Measurements from ENCODE around the gene XPO1.

The XPO1 gene

GRCh38 chr2:61438670-61439069 lies 99.5 kb downstream of the XPO1 start:
- TF ChIP-seq GATA1 (IDR thresholded peaks at IDR 0.05; ENCODE audit: low read depth, low read length), result no peak
- no peak for TF ChIP-seq POLR2A (IDR thresholded peaks at IDR 0.05; ENCODE audit: low read length)
- DNase-seq, result no peak

DNA sequence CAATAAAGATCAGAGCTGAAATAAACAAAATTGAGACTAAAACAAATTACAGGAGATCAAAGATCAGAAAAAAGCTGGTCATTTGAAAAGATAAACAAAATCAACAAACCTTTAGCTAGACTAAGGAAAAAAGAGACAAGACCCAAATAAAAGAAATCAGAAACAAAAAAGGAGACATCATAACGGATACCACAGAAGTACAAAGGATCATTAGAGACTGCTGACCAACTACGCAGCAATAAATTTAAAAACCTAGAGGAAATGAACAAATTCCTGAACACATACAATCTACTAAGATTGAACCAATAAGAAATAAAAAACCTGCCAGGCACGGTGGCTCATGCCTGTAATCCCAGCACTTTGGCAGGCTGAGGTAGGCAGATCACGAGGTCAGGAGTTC lies 101.0 kb downstream of the XPO1 start:
- TF ChIP-seq GATA1 (IDR thresholded peaks at IDR 0.05; ENCODE audit: low read depth, low read length) (no peak), POLR2A (IDR thresholded peaks at IDR 0.05; ENCODE audit: low read length) (no peak)
- no peak for DNase-seq

- TF ChIP-seq POLR2A (IDR thresholded peaks at IDR 0.05; ENCODE audit: low read length) (no peak), GATA1 (IDR thresholded peaks at IDR 0.05; ENCODE audit: low read depth, low read length) (no peak)
- no peak for DNase-seq
Measured at GRCh38 chr2:61436092-61436491, 102.1 kb downstream of the XPO1 start.

GRCh38 chr2:61435291-61435690 lies 102.9 kb downstream of the XPO1 start:
- TF ChIP-seq POLR2A (IDR thresholded peaks at IDR 0.05; ENCODE audit: low read length) (no peak), GATA1 (IDR thresholded peaks at IDR 0.05; ENCODE audit: low read depth, low read length) (no peak)
- DNase-seq, result no peak

DNA sequence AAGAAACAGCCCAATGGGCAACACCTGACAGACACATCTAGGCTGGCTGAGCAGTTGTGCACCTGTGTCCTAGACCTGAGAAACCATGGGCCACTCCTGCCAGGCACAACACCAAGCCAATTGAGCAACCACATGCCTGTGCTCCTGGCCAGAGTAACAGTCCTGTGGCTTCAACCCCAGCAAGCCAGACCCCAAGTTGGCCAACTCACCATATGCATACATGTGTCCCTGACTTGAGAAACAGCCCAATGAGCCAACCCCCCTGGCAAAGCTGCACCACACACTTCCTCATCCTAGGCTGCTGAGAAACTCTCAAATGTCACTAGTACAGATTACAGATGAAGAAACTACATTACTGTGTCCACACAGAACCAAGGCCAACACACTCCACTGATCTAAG lies 103.8 kb downstream of the XPO1 start:
- no peak for TF ChIP-seq GATA1 (IDR thresholded peaks at IDR 0.05; ENCODE audit: low read depth, low read length)
- TF ChIP-seq POLR2A (IDR thresholded peaks at IDR 0.05; ENCODE audit: low read length), result no peak

GRCh38 chr2:61433606-61434005 lies 104.5 kb downstream of the XPO1 start:
- TF ChIP-seq POLR2A (IDR thresholded peaks at IDR 0.05; ENCODE audit: low read length) (no peak), GATA1 (IDR thresholded peaks at IDR 0.05; ENCODE audit: low read depth, low read length) (no peak)
- DNase-seq, result no peak

More for the DNA sequence above, 103.8 kb downstream of the XPO1 start:
- no peak for DNase-seq

DNA sequence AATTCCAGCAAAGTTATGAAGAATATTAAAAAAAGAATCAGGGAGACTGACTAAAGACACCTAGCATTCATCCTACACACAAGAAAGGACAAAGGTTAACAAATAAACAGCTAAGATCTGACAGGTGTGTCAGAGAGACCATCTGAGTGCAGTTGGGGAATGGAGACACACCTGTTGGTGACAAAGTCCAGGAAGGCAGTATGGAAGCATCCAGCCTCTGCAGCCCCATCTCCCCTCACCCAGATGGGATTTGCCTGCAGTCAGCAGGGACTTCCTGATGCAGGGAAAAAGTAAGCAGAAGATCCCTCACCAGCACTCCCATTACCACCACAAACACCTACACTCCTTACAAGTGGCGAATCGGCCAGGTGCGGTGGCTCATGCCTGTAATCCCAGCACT lies 105.2 kb downstream of the XPO1 start:
- no peak for DNase-seq

DNA sequence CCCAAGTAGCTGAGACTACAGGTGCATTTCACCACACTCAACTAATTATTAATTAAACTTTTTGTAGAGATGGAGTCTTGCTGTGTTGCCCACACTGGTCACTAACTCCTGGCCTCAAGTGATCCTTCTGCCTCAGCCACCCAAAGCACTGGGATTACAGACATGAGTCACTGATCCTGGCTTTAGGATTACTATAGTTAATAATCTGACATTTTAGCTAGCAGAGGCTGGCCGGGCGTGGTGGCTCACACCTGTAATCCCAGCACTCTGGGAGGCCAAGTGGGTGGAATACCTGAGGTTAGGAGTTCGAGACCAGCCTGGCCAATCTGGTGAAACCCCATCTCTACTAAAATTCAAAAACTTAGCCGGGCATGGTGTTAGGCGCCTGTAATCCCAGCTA lies 106.8 kb downstream of the XPO1 start:
- no peak for DNase-seq
- no peak for TF ChIP-seq GATA1 (IDR thresholded peaks at IDR 0.05; ENCODE audit: low read depth, low read length)
- TF ChIP-seq POLR2A (IDR thresholded peaks at IDR 0.05; ENCODE audit: low read length), result no peak

More for the DNA sequence above, 105.2 kb downstream of the XPO1 start:
- no peak for TF ChIP-seq POLR2A (IDR thresholded peaks at IDR 0.05; ENCODE audit: low read length)
- no peak for TF ChIP-seq GATA1 (IDR thresholded peaks at IDR 0.05; ENCODE audit: low read depth, low read length)
